Fibroblast of lung (primary cell): ENCODE measurements around the gene SLC35E1. TPM values are rescaled to one million over a fixed set of nuclear protein-coding genes. Genes with fewer than 3 reads are reported as not detected.

Source experiments
- DNase-seq, 2 donors: peaks; one replicate each; pipeline versions ENCODE4 v3.0.0 to v3.0.0-alpha.2; 2010; ENCODE audit warnings: low read depth in 2 of 2
- H2AFZ ChIP-seq: 2 replicates; pipeline ENCODE4 v1.5.1; 2012; ENCODE audit warnings: low read length, control low read depth, inconsistent platforms
- H3K27ac ChIP-seq: 2 replicates; pipeline ENCODE4 v1.5.1; 2011; ENCODE audit warnings: low read length, control low read depth; ENCODE audit not compliant: insufficient read depth
- H3K27me3 ChIP-seq: 2 replicates; pipeline ENCODE4 v1.5.1; 2011; ENCODE audit warnings: mild to moderate bottlenecking, low read length; ENCODE audit not compliant: control insufficient read depth, insufficient read depth
- H3K36me3 ChIP-seq: 2 replicates; pipeline ENCODE4 v1.5.1; 2011; ENCODE audit warnings: low read length; ENCODE audit not compliant: control insufficient read depth, insufficient read depth
- H3K4me1 ChIP-seq: 2 replicates; pipeline ENCODE4 v1.5.1; 2011; ENCODE audit warnings: low read length; ENCODE audit not compliant: control insufficient read depth, insufficient read depth; ENCODE audit errors: extremely low read depth
- H3K4me2 ChIP-seq: 2 replicates; pipeline ENCODE4 v1.5.1; 2011; ENCODE audit warnings: low read length, control low read depth; ENCODE audit not compliant: insufficient read depth; ENCODE audit errors: extremely low read depth
- H3K4me3 ChIP-seq, 4 experiments: fragments of 200-600 bp in 1 of 4; sonication (generic) in 1 of 4; replicated peaks in 1 of 4; 2 replicates each; pipeline ENCODE4 v1.5.1; 2011 to 2016; ENCODE audit warnings: low read length in 4 of 4, low read depth in 3 of 4, mild to moderate bottlenecking in 3 of 4, control low read depth in 2 of 4, inconsistent platforms in 1 of 4, mixed read lengths in 1 of 4; ENCODE audit not compliant: insufficient read depth in 1 of 4; ENCODE audit errors: control extremely low read depth in 1 of 4
- H3K79me2 ChIP-seq: 2 replicates; pipeline ENCODE4 v1.5.1; 2012; ENCODE audit warnings: mild to moderate bottlenecking, low read length, inconsistent platforms; ENCODE audit not compliant: control insufficient read depth, insufficient read depth
- H3K9ac ChIP-seq: 2 replicates; pipeline ENCODE4 v1.5.1; 2011; ENCODE audit warnings: mild to moderate bottlenecking, low read length, control low read depth; ENCODE audit not compliant: insufficient read depth
- H3K9me3 ChIP-seq: 2 replicates; pipeline ENCODE4 v1.5.1; 2012; ENCODE audit warnings: low read depth, low read length; ENCODE audit not compliant: control insufficient read depth, insufficient read depth
- H4K20me1 ChIP-seq: 2 replicates; pipeline ENCODE4 v1.5.1; 2011; ENCODE audit warnings: low read length; ENCODE audit not compliant: control insufficient read depth, insufficient read depth; ENCODE audit errors: extremely low read depth
- CTCF ChIP-seq, 2 donors: IDR thresholded peaks in 1 of 2; conservative IDR thresholded peaks in 1 of 2; 1 replicate in 1 of 2; 2 replicates in 1 of 2; pipeline ENCODE4 v1.5.1; 2011 to 2012; ENCODE audit warnings: low read length in 2 of 2, control low read depth in 1 of 2, inconsistent platforms in 1 of 2, low read depth in 1 of 2, mild to moderate bottlenecking in 1 of 2
- EZH2 ChIP-seq: IDR thresholded peaks from 2 replicates; pipeline ENCODE4 v1.5.1; 2012; ENCODE audit warnings: low read length, control low read depth, mild to moderate bottlenecking; ENCODE audit errors: missing control alignments
- polyA plus RNA-seq, 2 donors: library from polyadenylated mRNA; depleted of rRNA in 1 of 2; stranded (reverse) in 1 of 2; unstranded in 1 of 2; fragments of >200 nt; gene quantifications; 2 replicates each; pipeline ENCODE4 v1.2.1, GENCODE V29; 2011 to 2012; ENCODE audit warnings: missing spikeins in 1 of 2
- total RNA-seq: library from RNA; depleted of rRNA; stranded (reverse); fragments of >200 nt; gene quantifications from 2 replicates; pipeline ENCODE4 v1.2.1, GENCODE V29; 2014

SLC35E1 gene
- total and polyA plus RNA-seq, 2 donors (not counting 1 experiment from before 2014, with no cell fraction given), result 19.0 to 36.1 TPM

GRCh38 chr19:16566702-16567101 lies 5.5 kb downstream of the SLC35E1 start:
- Histone ChIP-seq H3K4me3 (no peak overlapping the region), H3K9me3 (no peaks in the 10 kb centered on the region), H3K27ac (no peak overlapping the region), H3K4me1 (peaks cover 4% of the 10 kb centered on the region), H2AFZ (no peak overlapping the region), H3K9ac (no peak overlapping the region), H3K4me2 (no peak overlapping the region), H3K27me3 (no peaks in the 10 kb centered on the region), H3K36me3 (peaks cover 12% of the 10 kb centered on the region), H3K79me2 (peaks cover 23% of the 10 kb centered on the region), H4K20me1 (no peaks in the 10 kb centered on the region)
- TF ChIP-seq CTCF (conservative IDR thresholded peaks at IDR 0.05 in 1 of 2, IDR thresholded peaks at IDR 0.05 in 1 of 2; ENCODE audit: low read depth in 1 of 2, low read length in 2 of 2) (no peak), EZH2 (no peak)
- no peak for DNase-seq

GRCh38 chr19:16566161-16566560 lies 6.1 kb downstream of the SLC35E1 start:
- TF ChIP-seq EZH2 (no peak), CTCF (conservative IDR thresholded peaks at IDR 0.05 in 1 of 2, IDR thresholded peaks at IDR 0.05 in 1 of 2; ENCODE audit: low read depth in 1 of 2, low read length in 2 of 2) (no peak)
- Histone ChIP-seq H3K9me3 (no peaks in the 10 kb centered on the region), H3K36me3 (peaks cover 15% of the 10 kb centered on the region), H4K20me1 (no peaks in the 10 kb centered on the region), H3K27me3 (no peaks in the 10 kb centered on the region), H3K4me1 (peaks cover 2% of the 10 kb centered on the region), H3K4me2 (no peak overlapping the region), H3K9ac (no peak overlapping the region), H3K4me3 (no peak overlapping the region), H2AFZ (no peak overlapping the region), H3K79me2 (peaks cover 18% of the 10 kb centered on the region), H3K27ac (no peak overlapping the region)
- no peak for DNase-seq

DNA sequence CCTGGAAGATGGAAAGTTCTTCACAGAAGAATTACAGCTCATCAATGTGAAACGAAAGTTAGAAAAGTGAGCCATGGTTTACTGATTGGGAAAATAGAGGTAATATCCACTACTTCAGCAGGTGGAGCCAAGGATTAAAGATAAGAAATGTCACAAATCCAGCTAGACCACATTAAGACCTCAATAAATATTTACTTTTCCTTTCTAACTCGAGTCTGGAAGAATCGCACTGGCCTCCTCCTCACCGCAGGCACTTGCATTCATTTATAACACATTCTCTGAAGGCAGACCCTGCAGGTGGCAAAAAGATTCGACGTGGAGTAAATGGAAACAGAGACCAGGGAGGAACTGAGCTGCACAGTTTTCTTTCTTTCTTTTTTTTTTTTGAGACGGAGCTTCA lies 7.4 kb downstream of the SLC35E1 start:
- DNase-seq, result no peak
- H3K4me3 ChIP-seq, result no peak overlapping the region
- H2AFZ ChIP-seq, result no peak overlapping the region
- H3K9me3 ChIP-seq, result no peaks in the 10 kb centered on the region
- no peak overlapping the region for H3K9ac ChIP-seq
- TF ChIP-seq CTCF (conservative IDR thresholded peaks at IDR 0.05 in 1 of 2, IDR thresholded peaks at IDR 0.05 in 1 of 2; ENCODE audit: low read depth in 1 of 2, low read length in 2 of 2) (no peak), EZH2 (no peak)
- no peak overlapping the region for H3K4me2 ChIP-seq
- peaks cover 9% of the 10 kb centered on the region for H3K79me2 ChIP-seq
- no peak overlapping the region for H3K27ac ChIP-seq
- peaks cover 16% of the 10 kb centered on the region for H3K36me3 ChIP-seq
- no peaks in the 10 kb centered on the region for H3K4me1 ChIP-seq
- H3K27me3 ChIP-seq, result no peaks in the 10 kb centered on the region
- no peaks in the 10 kb centered on the region for H4K20me1 ChIP-seq
